Measurements from ENCODE around the gene HTR7. TPM values are rescaled to one million over a fixed set of nuclear protein-coding genes. Genes with fewer than 3 reads are reported as not detected.
"Not testable (repeated sequence)": the region's sequence is repeated elsewhere in the genome, so short reads cannot be mapped to it uniquely, and the experiment has no call there.

The HTR7 gene
- total RNA-seq (under 1 TPM; 0.18 to 0.65 TPM), polyA plus RNA-seq (under 1 TPM; 0.12 to 0.48 TPM)
- long read RNA-seq, donor 1: 0 reads
- long read RNA-seq, donor 2: 0 reads
- long read RNA-seq, donor 3: 0 reads
- long read RNA-seq, donor 4: 0 reads
- long read RNA-seq, donor 5: 0 reads

GRCh38 chr10:90857635-90858460 is at the start of gene HTR7:
HTR7 (minus strand) TSS chr10:90858039; CDS start chr10:90857671, 368 bp downstream.
- Histone ChIP-seq H3K4me1 (ENCODE audit: control insufficient read depth in 5 of 5, insufficient read depth in 5 of 5, low read length in 5 of 5) (peaks cover 0 to 4% (median 0%) of the 10 kb centered on the region in 5 donors), H3K36me3 (ENCODE audit: control insufficient read depth in 4 of 4, insufficient read depth in 4 of 4, low read length in 4 of 4) (no peaks in the 10 kb centered on the region), H3K27me3 (ENCODE audit: control insufficient read depth in 3 of 3, insufficient read depth in 3 of 3, low read length in 2 of 3) (peaks cover 0 to 37% (median 32%) of the 10 kb centered on the region in 3 donors), H3K4me3 (peak within 1 kb of the TSS; percentile 46), H3K9ac (ENCODE audit: insufficient read depth in 1 of 2, low read length in 2 of 2) (peak within 1 kb of the TSS in 1 of 2 donors; percentile 62), H3K27ac (ENCODE audit: low read depth in 1 of 2, low read length in 1 of 2) (peak within 1 kb of the TSS in 1 of 2 donors; percentile 44), H3K9me3 (ENCODE audit: control insufficient read depth in 4 of 4, insufficient read depth in 3 of 4, low read length in 3 of 4) (no peaks in the 10 kb centered on the region)
- 0 to 1% methylated on average over 50 to 104 of the region's 104 CpGs for WGBS, 2 donors
- DNase-seq (peak; percentile 73 to 79 (median 73)), ATAC-seq (ENCODE audit: insufficient read depth, low FRiP score) (peak; percentile 87)
- TF ChIP-seq CTCF (IDR thresholded peaks at IDR 0.05; ENCODE audit: control extremely low read depth, extremely low read depth): no peak

- ATAC-seq (ENCODE audit: insufficient read depth, low FRiP score): no peak
- H3K27me3 ChIP-seq (ENCODE audit: control insufficient read depth in 3 of 3, insufficient read depth in 3 of 3, low read length in 2 of 3): no peaks in the 10 kb centered on the region
- no peak for DNase-seq
- no peak overlapping the region for H3K4me3 ChIP-seq
- no peak overlapping the region for H3K9ac ChIP-seq (ENCODE audit: insufficient read depth in 1 of 2, low read length in 2 of 2)
- WGBS, 2 donors: 78 to 83% methylated on average over 1 of the region's 1 CpG
- no peaks in the 10 kb centered on the region for H3K9me3 ChIP-seq (ENCODE audit: control insufficient read depth in 4 of 4, insufficient read depth in 3 of 4, low read length in 3 of 4)
- TF ChIP-seq CTCF (IDR thresholded peaks at IDR 0.05; ENCODE audit: control extremely low read depth, extremely low read depth): no peak
- H3K36me3 ChIP-seq (ENCODE audit: control insufficient read depth in 4 of 4, insufficient read depth in 4 of 4, low read length in 4 of 4): peaks cover 0 to 20% (median 4%) of the 10 kb centered on the region in 4 donors
- no peaks in the 10 kb centered on the region for H3K4me1 ChIP-seq (ENCODE audit: control insufficient read depth in 5 of 5, insufficient read depth in 5 of 5, low read length in 5 of 5)
- H3K27ac ChIP-seq (ENCODE audit: low read depth in 1 of 2, low read length in 1 of 2): no peak overlapping the region
Observed at GRCh38 chr10:90906596-90906995, 48.8 kb upstream of the HTR7 start.

DNA sequence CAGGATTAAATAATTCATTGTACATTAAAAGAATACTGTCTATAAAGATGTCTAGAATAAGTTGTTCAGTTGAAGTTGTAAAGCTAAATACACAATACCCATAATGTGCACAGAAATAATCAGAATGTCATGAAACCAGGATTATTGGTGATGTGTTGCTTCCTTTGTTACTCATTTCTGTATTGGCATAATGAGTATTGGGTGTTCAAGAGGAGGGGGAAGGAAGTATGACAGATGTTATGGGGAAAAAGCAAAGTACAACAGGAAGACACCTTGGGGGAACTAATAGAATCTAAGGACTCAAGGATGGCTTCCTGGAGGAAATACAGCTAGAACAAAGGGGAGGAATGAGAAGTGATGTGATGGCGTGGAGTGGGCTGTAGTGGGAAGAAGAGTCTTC is 48.1 kb upstream of the HTR7 start:
- Histone ChIP-seq H3K27ac (ENCODE audit: low read depth in 1 of 2, low read length in 1 of 2) (no peak overlapping the region), H3K9me3 (ENCODE audit: control insufficient read depth in 4 of 4, insufficient read depth in 3 of 4, low read length in 3 of 4) (no peaks in the 10 kb centered on the region), H3K4me1 (ENCODE audit: control insufficient read depth in 5 of 5, insufficient read depth in 5 of 5, low read length in 5 of 5) (peaks cover 0 to 3% (median 0%) of the 10 kb centered on the region in 5 donors), H3K27me3 (ENCODE audit: control insufficient read depth in 3 of 3, insufficient read depth in 3 of 3, low read length in 2 of 3) (no peaks in the 10 kb centered on the region), H3K4me3 (no peak overlapping the region), H3K9ac (ENCODE audit: insufficient read depth in 1 of 2, low read length in 2 of 2) (no peak overlapping the region), H3K36me3 (ENCODE audit: control insufficient read depth in 4 of 4, insufficient read depth in 4 of 4, low read length in 4 of 4) (peaks cover under 1 to 20% (median 4%) of the 10 kb centered on the region in 4 donors)
- DNase-seq (no peak), ATAC-seq (ENCODE audit: insufficient read depth, low FRiP score) (no peak)
- no peak for TF ChIP-seq CTCF (IDR thresholded peaks at IDR 0.05; ENCODE audit: control extremely low read depth, extremely low read depth)
- WGBS, 2 donors: 79 to 84% methylated on average over 1 of the region's 1 CpG

DNA sequence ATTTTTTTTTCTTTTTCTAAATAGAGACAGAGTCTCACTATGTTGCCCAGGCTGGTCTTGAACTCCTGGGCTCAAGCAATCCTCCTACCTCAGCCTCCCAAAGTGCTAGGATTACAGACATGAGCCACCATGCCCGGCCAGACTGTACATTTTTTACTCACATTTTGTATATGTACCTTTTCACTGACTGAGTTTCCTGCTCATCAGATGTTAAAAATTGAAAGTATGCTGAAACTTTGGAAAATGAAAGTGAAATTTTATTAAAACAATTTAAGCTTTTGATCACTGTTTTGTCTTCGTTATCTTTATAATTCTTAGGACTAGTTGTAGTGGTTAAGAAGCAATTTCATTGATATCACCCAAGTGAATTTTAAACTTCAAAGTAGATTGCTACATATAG is 39.1 kb upstream of the HTR7 start:
- DNase-seq; H3K27me3 ChIP-seq (ENCODE audit: control insufficient read depth in 3 of 3, insufficient read depth in 3 of 3, low read length in 2 of 3); H3K9ac ChIP-seq (ENCODE audit: insufficient read depth in 1 of 2, low read length in 2 of 2); H3K27ac ChIP-seq (ENCODE audit: low read depth in 1 of 2, low read length in 1 of 2); H3K9me3 ChIP-seq (ENCODE audit: control insufficient read depth in 4 of 4, insufficient read depth in 3 of 4, low read length in 3 of 4); ATAC-seq (ENCODE audit: insufficient read depth, low FRiP score); H3K4me1 ChIP-seq (ENCODE audit: control insufficient read depth in 5 of 5, insufficient read depth in 5 of 5, low read length in 5 of 5); H3K4me3 ChIP-seq: not testable (repeated sequence)
- peaks cover 7 to 20% (median 12%) of the 10 kb centered on the region in 4 donors for H3K36me3 ChIP-seq (ENCODE audit: control insufficient read depth in 4 of 4, insufficient read depth in 4 of 4, low read length in 4 of 4)
- WGBS, 2 donors: 85 to 91% methylated on average over 2 of the region's 2 CpGs
